NCI-H146 treated with DMSO at 0.1 percent for 48 hours (cell line): ENCODE data around the gene WNK2.

Source experiments
- DNase-seq: peaks from one replicate; lab custom pipeline; 2025; ENCODE audit not compliant: unreplicated experiment; lab: John Stamatoyannopoulos, UW

WNK2 gene

DNA sequence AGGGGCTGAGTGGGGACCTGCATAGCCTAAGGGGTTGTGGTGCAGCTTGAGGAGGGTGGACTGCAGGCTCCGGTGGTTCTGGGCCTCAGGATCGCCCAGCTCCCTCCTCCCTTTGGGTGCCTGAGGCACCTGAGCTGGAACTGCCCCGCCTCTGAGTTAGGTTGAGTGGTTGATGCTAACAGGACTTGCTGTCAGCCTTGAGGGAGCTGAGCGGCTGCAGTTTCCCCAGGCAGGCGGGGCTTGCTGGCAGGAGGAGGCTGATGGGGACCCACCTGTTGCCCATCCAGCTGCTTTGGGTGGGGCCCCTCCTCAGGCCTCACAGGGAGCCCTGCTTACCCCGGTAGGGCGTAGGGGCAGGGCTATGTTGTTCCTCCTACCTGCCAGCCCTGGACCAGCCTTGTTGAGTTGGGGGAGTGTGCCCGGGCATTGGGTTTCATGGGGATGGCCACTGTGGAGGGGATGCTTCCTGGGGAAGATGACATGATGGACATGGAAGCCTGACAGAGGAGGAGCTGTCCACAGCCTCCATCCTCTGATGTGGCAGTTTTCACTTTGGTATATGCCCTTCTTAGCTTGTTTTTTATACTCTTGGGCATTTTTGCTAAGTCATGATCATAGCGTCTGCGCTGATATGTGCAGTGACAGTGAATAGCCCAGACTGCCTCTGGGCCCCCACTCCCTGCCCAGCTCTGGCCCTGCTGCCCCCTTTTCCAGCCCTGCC, 14.3 kb downstream of the WNK2 start:
- DNase-seq = no peak

DNA sequence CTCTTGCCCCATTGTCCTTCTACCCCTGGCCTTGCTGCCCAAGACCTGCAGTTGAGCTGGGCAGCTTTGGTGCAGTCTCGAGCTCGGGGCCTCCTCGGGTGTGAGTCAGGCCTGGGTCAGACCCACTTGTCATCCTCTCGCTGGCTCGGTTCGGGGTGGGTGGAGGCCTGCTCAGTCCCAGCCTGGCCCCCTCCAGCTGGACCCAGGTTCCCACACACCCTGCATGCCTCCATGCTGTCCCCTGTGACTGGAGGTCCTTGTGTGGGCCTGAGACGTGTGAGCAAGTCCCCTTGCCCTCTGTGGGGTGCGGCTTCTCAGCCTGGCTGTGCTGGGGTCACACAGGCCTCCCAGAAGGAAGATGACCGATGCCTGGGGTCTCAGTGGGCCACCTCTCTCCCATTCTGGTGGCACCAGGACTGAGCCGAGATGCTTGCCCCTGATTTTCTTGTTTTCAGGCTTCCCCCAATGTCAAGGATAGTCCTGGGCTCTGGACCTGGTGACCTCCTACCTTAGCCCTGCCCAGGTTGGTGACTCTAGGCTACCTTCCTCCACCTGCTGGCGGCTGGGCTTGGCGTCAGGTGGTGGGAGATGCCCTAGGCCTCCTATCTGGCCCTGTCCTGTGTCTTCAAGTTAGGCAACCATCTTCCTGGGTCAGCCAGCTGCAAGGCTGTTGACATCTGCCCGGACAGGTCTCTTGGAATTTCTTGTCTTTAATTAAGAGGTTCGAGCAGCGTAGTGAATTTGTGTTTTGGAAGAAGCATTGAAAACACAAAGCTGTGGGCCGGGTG, 15.1 kb downstream of the WNK2 start:
- DNase-seq = no peak

DNA sequence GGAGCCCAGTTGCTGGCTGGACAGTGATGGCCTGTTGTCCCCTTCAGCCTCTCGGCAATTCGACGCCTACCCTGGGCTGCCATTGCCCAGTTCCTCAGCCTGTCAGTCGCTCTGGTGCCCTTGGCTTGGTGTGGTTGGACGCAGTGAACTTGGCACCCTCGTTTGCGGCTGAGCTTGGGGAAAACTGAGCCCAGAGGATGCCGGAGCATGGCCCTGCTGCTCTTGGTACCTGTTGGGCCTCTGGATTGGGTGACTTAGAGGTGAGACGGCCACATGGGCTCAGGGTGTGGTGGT, 16.5 kb downstream of the WNK2 start:
- DNase-seq = no peak

DNA sequence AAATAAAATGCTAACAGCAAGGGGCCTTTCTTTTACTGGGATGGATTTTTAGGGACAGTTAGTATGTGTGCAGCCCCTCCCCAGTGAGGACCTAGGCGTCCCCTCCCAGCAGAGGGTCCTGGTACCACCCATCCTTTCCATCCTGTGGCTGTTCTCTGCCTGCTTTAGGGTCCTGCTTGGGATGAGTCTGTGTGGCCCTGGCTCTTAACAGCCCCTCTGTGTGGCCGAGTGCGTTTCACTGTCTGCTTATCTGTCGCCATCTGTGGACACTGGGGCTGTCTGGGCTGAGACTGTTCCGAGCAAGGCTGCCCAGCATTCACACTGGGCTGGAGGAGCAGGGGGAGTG, 17.0 kb downstream of the WNK2 start:
- DNase-seq = no peak

DNA sequence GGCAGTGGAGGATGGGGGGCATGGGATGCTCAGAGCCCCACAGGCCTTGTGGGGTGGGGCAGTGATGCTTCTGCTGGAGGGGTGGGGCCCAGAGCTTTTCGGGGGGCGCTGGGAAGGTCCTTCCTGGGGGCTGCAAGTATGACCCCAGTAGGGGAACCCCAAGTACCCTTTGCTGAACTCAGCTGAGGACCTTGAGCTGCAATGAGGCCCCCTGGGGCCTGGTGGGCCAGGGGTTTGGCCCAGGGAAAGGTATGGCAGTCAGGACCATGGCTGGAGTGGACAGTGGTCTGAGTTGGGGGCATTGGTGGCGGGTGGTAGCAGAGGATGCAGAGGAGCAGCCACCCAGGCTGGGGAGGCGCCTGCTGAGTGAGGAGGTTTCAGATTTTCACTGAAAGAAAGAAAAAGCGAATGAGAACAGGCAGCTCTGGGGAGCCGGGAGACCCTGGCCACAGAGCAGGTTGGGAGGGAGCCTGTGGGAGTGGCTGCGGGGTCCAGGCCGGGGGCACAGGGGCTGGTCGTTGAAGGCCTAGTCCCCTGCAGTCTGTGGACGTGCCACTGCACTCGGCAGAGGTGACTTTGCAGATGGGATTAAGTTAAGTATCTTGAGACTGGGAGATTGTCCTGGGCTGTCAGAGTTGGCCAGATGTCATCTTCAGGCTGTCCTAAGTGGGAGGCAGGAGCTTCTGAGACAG, 19.2 kb downstream of the WNK2 start:
- no peak for DNase-seq

DNA sequence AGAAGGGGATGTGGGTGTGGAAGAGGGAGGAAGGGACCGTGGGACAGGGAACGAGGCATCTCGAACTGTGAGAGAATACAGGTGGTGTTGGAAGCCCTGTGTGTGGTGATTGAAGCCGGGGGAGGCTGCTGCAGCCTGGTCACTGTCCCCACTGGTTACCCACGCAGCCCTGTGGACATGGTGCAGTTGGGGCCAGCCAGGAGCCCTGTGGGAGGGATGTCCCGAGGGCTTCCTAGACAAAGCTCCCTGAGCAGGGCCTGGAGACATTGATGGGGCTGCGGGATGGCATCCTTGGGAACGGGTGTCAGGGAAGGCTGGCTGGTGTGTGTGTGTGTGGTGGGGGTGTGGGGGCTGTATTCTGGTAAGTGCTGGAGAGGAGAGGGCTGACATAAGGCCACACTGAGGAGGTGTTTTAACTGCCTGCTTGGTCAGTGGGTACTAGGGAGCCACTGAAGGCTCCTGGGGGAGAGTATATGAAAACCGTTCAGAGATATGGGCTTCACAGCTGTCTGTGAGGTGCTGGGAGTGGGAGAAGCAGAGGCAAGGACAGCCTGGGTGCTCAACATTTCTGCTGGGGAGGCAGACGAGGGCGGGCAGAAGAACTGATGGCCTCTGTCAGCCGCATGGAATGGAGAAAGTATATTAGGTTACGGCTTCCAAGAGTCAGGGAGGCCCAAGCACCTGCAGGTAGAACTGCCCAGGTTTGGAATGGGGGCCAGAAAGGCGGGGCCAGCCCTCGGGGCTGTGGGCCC, 20.0 kb downstream of the WNK2 start:
- DNase-seq = no peak

DNA sequence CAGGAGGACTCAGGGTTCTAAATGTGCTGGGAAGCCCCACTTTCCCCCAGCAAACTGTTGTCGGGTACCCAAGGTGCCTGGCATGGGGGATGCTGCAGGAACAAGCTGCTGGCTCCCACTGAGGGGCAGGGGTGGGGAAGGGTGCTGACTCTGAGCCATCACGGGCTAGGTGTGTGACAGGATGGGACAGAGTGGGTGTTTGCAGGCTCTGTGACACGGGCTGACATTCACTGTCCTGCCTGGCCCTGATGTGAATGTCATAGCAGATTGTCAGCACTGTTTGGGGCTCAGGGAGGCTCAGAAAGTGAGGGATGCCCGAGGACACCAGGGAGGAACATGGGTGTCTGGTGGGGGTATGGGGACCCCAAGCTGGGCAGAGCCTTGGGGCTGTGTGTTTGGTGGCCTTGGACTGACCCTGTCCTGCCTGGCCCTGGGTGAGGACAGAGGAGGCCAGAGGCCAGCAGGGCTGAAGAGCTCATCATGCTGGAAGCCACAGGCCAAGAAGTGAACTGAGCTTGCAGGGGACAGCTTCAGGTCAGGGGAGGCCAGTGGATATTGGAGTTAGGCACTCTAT, 20.6 kb downstream of the WNK2 start:
- DNase-seq = no peak

DNA sequence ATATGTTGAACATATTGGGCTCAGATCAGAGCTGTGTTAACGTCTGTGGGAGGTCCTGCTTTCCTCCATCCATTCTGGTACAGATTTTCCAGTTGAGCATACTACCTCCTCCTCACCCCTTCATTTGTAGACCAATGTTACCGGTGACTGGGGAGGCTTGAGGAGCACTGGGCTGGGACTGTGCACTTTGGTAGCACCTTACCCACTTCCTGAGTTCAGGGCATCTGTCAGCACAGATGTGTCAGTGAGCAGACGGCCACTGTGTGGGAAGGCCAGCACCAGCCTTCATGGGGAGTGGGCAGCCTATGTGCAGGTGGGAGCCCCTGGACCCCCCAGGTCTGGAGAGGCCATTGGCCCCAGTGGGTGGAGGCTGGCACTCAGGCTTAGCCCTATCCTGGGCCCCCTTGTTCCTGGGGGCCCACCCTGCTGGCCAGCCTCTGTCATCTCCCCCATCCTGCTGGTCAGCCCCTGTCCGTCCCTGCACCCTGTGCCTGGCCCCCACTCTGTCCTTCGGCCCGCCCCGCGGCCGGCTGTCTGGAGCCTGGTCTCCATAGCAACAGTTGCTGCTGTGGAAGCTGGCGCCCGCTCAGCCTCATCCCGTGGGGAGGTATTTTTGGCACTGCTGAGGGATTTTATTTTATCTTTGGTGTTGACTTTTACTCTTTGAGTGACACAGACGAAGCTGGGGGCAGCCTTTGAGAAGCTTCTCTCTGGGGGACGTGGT, 21.3 kb downstream of the WNK2 start:
- no peak for DNase-seq

DNA sequence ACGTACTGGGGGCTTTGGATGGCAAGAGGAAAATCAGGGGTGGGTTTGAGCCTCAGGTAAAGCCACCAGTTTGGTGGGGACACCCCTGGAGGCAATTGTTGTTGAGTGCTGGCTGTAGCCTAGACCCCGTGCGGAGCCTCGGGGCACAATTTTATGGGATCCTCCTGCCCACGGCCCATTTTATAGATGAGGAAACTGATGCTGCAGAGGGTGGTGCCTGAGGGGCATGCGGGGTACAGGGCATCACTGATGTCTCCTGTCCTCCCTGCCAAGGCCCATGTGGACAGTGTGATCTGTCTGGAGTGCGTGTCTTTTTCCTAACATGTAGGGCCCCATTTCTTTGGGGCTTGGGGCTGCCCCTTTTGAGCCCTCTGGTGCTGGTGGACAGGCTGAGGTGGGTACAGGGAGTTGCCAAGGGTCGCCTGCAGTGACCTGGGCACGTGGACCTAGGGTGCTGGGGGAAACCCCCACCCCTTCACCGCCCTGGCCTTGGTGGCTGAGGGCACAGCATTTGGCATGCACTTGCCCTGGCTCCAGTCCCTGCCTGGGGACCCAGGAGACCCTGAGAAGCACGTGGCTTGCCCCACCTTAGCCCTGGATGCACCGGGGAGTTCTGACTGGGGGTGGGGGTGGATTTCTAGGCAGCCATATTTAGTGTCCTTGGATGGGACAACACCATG, 22.1 kb downstream of the WNK2 start:
- no peak for DNase-seq

DNA sequence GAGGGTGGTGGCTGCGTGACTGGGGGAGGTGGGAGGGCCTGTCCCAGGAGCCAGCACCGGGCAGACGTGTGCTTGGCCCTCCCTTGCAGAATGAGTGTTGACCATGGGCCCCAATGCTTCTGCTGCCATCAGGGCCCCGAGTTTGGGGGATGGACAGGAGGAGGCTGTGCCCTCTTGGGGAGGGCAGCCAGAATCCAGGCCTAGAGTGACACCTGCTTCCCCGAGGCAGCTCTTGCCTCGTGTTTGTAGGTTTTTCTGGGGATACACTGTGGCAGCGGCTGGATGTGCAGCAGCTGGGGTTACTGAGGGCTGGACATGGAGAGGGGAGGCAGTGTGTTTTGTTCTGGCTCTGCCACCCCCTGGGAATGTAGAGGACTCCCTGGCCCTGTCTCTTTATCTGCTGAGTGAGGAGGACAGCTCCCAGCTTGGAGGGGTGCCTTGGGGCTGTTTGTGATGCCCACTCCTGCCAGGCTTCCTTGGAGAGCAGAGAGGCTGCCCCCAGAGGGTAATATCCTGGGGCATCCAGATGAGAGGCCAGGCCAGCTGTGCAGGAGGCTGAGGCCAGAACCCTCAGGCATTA, 22.7 kb downstream of the WNK2 start:
- DNase-seq = no peak

DNA sequence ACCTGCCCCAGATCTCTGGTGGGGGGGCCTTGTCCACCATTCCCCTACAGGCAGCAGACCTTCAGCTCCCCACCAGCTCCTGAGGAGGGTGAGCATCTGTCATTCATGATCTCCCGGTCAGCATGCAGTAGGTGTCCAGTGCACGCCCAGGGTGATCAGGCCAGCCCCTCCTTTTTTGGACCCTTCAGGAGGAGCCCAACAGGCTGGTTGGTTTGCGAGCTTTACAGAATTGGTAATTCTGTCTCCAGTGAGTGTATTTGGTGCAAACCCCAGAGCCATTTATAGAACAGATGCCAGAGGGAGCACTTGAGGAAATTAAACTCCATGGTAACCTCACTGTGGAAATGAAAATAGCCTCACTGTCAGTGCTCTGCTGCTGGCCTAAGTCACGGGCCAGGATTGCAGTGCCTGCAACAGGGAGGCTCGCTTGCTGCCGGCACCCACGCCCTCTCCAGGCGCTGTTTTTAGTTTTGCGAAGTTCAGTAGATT, 23.4 kb downstream of the WNK2 start:
- DNase-seq = peak; percentile 7

DNA sequence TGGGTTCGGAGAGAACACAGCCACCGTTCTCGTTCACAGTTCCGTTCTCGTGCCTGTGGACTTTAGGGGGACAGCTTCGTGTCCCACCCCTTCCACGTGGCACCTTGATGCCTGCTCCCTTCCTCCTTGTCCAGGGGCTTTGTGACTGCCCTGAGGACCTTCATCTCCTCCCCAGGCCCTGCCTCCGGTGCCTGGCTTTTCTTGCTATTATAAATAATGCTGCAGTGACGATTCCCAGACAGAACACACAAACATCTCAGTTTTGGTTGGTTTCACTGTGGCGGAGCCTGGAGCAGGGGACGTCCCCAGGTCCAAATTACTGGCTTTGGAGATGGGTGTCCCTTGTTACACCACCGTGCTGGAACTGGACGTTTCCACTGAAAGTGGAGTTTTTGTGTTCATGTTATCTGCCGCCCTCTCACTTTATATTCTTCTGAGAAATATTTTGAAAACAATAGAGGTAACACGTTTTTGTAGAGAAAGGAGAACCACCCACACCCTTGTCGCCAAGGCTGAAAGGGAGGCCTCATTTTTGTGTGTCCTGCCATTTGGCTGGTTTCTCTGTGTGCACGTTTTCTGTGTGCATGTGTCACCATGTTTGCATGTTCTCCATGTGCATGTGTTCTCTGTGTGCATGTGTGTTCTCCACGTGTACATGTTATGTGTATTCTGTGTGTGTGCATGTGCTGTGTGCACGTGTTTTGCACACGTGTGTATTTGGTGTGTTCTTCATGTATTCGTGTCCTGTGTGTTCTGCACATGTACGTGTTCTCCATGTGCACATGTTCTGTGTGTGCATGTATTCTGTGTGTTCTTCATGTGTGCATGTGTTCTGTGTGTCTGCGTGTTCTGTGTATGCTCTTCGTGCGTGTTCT, 24.2 kb downstream of the WNK2 start:
- no peak for DNase-seq

DNA sequence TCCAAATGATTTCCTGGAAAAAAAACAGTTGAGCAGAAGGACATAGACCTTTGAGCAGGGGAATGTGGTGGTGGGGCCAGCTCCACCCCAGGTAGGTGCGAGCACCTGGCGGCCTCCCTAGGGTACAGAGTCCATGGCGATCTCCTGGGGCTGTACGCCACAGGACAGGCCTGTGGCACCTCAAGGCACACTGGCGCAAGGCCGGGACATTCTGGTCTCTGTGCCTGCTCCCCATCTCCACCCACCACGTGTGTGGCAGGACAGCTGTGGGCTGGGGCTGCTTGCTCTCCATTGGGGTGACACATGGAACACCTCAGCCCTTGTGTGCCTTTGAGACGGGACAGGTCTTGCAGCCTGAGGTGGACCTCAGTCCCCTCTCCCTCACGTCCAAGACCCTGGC, 25.2 kb downstream of the WNK2 start:
- no peak for DNase-seq

DNA sequence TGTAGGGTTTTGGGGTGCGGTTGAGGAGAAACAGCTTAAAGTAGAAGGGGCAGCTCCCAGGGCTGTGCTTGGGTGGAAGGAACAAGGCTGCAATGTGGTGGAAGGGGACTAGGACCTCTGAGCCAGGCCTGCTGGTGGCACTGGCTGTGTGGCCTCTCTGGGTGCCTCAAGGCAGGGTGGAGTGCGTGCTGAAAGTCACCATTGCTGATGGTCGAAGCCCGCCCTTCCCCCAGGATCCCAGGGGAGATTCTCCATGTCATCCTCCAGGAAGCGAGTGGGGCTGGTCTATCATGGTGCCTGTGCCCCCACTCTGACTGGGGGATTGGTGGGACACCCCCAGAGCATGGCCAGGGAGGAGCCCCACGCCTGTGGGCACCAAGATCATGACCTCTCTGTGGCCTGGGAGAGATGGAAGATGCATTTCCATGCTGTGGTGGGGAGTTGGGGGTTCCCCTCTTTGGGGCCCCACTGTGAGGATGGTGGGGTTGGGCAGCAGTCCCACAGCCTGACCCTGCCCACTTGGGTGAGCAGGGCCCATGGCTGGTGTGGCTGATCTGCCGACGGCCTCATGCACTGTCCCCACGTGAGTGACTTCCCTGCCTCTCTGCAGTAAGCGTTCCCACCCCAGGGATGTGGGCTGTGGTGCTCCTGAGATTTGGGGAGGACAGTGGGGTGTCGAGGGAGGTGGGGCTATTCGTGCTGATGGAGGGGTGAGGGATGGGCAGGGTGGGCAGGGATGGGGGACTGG, 25.8 kb downstream of the WNK2 start:
- no peak for DNase-seq

DNA sequence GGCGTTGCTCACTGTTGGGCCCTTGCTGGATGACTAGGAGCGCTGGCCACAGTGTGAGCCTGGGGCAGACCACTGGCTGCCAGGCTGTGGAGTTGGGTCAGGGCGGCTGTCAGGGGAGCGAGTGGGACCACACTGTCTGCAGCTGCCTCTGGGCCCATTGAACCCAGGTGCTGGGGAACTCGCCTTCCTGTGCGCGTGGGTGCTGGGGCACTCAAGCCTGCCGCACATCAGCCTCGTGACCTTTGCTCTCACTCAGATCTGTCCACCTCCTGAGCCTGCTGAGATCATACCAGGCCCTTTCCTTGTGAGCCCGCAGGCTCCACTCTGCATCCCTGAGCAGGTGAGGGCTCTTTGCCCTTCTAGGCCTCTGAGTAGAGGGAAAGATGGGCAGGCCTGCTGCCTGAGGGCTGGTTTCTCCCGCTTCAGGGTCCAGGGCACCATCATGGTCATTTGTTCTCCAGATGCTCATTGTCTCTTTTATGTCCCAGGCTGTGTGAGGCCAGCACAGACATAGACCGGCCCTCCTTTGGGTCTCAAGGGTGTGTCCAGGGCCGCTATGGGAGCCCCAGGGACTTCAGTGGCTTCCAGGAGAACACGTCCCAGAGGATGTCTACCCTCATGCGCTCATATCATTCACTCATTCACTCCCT, 26.5 kb downstream of the WNK2 start:
- no peak for DNase-seq

DNA sequence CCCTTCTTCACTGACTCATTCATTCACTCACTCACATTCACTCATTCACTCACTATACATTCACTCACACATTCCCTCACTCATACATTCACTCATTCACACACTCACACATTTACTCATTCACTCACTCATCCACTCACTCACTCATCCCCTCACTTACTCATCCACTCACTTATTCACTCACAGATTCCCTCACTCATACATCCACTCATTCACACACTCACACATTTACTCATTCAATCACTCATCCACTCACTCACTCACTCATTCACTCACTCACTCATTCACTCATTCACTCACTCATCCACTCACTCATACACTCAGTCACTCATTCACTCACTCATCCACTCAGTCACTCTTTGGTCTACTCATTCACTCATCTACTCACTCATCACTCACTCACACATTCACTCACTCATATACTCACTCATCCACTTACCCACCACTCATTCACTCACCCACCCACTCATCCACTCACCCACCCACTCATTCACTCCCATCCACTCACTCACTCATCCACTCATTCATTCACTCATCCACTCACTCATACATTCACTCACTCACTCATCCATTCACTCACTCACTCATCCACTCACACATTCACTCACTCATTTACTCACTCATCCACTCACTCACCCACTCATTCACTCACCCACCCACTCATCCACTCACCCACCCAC, 27.2 kb downstream of the WNK2 start:
- no peak for DNase-seq

DNA sequence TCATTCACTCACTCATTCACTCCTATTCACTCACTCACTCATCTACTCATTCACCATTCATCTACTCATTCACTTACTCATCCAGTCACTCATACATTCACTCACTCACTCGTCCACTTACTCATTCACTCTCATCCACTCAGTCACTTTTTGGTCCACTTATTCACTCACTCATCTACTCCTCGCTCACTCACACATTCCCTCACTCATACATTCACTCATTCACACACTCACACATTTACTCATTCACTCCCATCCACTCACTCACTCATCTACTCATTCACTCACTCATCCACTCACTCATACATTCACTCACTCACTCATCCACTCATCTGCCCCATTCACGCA, 27.7 kb downstream of the WNK2 start:
- DNase-seq = no peak
